Naive B cell (primary cell): ENCODE results near the gene NFAM1. TPM values are rescaled to one million over a fixed set of nuclear protein-coding genes. Genes with fewer than 3 reads are reported as not detected.

Source experiments
- ATAC-seq, 2 donors: fragments of 150-1000 bp; cut with Tn5 transposase; 2 replicates each; pipeline ENCODE4 v1.10.0; 2021; ENCODE audit warnings: low read depth in 2 of 2, mild to moderate bottlenecking in 2 of 2, moderate library complexity in 2 of 2
- DNase-seq: peaks from one replicate; pipeline ENCODE4 v3.0.0; 2022
- H3K27ac Mint-ChIP-seq, 6 donors: one replicate each; pipeline ENCODE4 v1.8.0; 2020 to 2022; ENCODE audit warnings: mild to moderate bottlenecking in 6 of 6, mixed read lengths in 6 of 6, moderate library complexity in 5 of 6, inconsistent platforms in 2 of 6
- H3K27me3 Mint-ChIP-seq, 3 donors: one replicate each; pipeline ENCODE4 v1.8.0; 2021 to 2022; ENCODE audit warnings: mixed read lengths in 3 of 3, mild to moderate bottlenecking in 1 of 3
- H3K36me3 Mint-ChIP-seq, 2 donors: one replicate each; pipeline ENCODE4 v1.8.0; 2020 to 2022; ENCODE audit warnings: mixed read lengths in 2 of 2, inconsistent platforms in 1 of 2, mild to moderate bottlenecking in 1 of 2
- H3K4me1 Mint-ChIP-seq, 3 donors: one replicate each; pipeline ENCODE4 v1.8.0; 2020 to 2022; ENCODE audit warnings: mixed read lengths in 3 of 3, inconsistent platforms in 1 of 3, mild to moderate bottlenecking in 1 of 3, moderate library complexity in 1 of 3
- H3K4me3 Mint-ChIP-seq, 8 donors: one replicate each; pipeline ENCODE4 v1.8.0; 2020 to 2022; ENCODE audit warnings: mild to moderate bottlenecking in 8 of 8, mixed read lengths in 8 of 8, moderate library complexity in 8 of 8, inconsistent platforms in 2 of 8
- H3K9me3 Mint-ChIP-seq, 7 donors: one replicate each; pipeline ENCODE4 v1.8.0; 2020 to 2022; ENCODE audit warnings: mixed read lengths in 7 of 7, mild to moderate bottlenecking in 5 of 7, inconsistent platforms in 2 of 7, moderate library complexity in 1 of 7
- polyA plus RNA-seq, 6 donors: library from polyadenylated mRNA; unstranded; fragments of 300-500 nt; fragmentation: Illumina TruSeq; gene quantifications; one replicate each; pipeline ENCODE4 v1.2.3, GENCODE V29; 2021; ENCODE audit warnings: low read depth in 6 of 6

Gene NFAM1
- polyA plus RNA-seq, 6 donors from 2014 or later: 0.47 to 0.93 (median 0.62) TPM; not detected in 2

DNA sequence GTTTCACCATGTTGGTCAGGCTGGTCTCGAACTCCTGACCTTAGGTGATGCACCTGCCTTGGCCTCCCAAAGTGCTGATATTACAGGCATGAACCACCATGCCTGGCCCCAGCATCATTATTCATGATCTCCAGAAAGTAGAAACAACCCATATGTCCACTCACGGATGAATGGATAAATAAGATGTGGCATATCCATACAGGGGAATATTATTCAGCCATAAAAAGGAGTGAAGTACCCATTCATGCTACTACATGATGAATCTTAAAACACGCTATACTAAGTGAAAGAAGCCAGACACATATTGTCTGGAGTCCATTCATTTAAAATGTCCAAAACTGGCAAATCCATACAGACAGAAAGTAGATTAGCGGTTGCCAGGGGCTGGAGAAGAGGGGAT is 81.8 kb downstream of the NFAM1 start:
- ATAC-seq: no peak
- Mint-ChIP-seq H3K27me3 (peaks cover 28 to 75% (median 52%) of the 10 kb centered on the region in 3 donors), H3K9me3 (peaks cover 0 to 4% (median 0%) of the 10 kb centered on the region in 7 donors)

DNA sequence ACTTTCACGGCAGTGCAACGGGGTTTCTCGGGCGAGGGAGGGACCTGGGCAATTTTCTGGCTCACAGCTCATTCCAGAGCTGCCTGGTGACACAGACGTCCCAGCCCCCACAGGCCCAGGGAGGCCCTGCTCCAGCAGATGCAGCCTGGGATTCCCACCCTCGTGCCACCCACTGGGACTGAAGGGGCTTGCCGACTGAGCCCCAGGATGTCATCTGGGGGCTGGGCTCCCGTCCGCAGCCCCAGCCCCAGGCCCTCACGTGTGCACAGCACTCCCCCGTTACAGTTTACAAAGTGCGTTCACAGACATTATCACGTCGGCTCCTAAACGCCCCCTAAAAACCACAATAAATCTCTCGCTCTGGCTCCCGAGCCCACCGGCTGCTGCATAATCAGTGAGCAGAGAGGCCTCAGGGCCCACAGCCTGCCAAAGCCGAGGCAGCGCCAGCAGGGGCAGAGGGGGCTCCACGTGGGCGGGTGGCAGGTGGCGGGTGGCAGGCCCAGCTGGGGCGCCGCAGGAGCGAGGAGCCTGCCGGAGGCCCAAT is 84.8 kb downstream of the NFAM1 start:
- Mint-ChIP-seq H3K27ac (no peak overlapping the region), H3K4me3 (no peak overlapping the region), H3K36me3 (no peaks in the 10 kb centered on the region), H3K9me3 (peaks cover 0 to 4% (median 0%) of the 10 kb centered on the region in 7 donors), H3K4me1 (peaks cover 0 to 6% (median 6%) of the 10 kb centered on the region in 3 donors), H3K27me3 (peaks cover 19 to 63% (median 37%) of the 10 kb centered on the region in 3 donors)
- DNase-seq (no peak), ATAC-seq (no peak)

More for the DNA sequence above, 81.8 kb downstream of the NFAM1 start:
- Mint-ChIP-seq H3K4me1 (peaks cover 0 to 5% (median 0%) of the 10 kb centered on the region in 3 donors), H3K4me3 (no peak overlapping the region), H3K27ac (no peak overlapping the region), H3K36me3 (no peaks in the 10 kb centered on the region)
- DNase-seq: no peak

DNA sequence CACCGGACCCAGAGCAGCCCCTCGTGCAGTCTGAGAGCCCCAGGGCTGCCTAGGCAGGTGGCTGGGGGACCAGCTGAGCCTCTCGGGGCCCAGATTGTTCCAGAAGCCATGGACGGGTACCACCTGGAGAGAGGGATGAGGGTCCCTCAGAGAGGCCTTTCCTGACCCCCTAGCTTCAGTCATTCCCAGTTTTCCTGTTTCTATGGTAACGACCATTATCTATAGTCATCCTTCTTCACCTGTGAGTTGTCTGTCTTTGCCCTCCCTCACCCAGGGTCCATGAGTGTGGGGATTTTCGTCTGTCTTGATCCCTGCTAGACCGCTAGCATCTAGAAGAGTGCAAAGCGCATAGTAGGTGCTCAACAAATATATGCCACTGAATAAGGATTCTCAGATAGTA is 85.5 kb downstream of the NFAM1 start:
- DNase-seq (no peak), ATAC-seq (no peak)
- H3K4me3 Mint-ChIP-seq: peak overlapping the region in 2 of 8 donors; percentile 16 to 66
- H3K9me3 Mint-ChIP-seq: peaks cover 0 to 4% (median 0%) of the 10 kb centered on the region in 7 donors
- H3K27ac Mint-ChIP-seq: no peak overlapping the region
- H3K36me3 Mint-ChIP-seq: no peaks in the 10 kb centered on the region
- H3K27me3 Mint-ChIP-seq: peaks cover 20 to 63% (median 37%) of the 10 kb centered on the region in 3 donors
- H3K4me1 Mint-ChIP-seq: peaks cover 5 to 10% (median 6%) of the 10 kb centered on the region in 3 donors

DNA sequence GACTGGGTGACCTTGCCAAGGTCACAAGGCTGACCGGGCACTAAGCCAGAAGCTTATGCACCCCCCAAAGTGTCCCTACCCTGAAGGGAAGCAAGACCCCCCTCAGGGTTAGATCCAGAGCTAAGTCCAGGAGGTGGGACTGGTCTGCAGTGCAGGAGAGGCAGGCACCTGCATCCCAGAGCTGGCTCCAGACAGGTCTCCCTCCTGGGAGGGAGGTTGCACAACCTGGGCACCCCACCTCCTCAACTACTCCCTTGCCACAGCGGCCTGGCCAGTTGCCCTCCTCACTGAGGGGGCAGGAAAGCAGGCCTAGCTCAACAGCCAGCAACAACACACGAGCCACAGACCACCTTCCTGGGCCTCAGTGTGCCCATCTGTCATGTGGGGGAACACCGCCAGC is 86.7 kb downstream of the NFAM1 start:
- ATAC-seq (no peak), DNase-seq (no peak)
- peaks cover 19 to 65% (median 37%) of the 10 kb centered on the region in 3 donors for H3K27me3 Mint-ChIP-seq
- no peak overlapping the region for H3K27ac Mint-ChIP-seq
- H3K4me3 Mint-ChIP-seq: peak overlapping the region in 6 of 8 donors; percentile 3 to 86 (median 56)
- H3K9me3 Mint-ChIP-seq: peaks cover 0 to 3% (median 0%) of the 10 kb centered on the region in 7 donors
- no peaks in the 10 kb centered on the region for H3K36me3 Mint-ChIP-seq
- peaks cover 8 to 13% (median 12%) of the 10 kb centered on the region in 3 donors for H3K4me1 Mint-ChIP-seq

DNA sequence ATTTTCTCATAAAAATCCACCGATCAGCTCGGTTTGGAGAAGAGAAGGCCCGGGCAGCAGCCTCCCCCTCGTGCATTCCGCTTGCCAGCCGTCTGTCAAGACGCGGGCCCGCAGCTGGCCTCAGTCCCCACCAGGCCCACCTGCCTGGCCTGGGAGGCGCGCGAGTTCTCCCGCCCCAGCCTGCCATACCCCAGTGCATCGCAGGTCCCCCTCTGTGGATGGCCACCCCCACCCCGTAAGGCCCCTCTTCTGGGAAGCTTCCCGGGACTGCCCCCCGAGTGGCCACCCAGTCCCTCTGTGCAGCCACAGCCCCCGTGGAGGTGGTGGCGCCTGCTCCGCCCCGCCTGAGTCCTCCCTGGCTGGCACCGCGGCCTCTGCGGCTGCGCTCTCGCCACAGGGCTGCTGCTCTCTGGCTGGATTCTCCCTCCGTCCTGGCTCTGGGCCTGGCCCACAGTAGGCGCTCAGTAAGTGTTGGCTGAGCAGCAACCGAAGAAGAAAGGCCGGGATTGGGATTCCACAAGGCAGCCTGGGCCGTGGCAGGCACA is 87.8 kb downstream of the NFAM1 start:
- DNase-seq (no peak), ATAC-seq (no peak)
- Mint-ChIP-seq H3K9me3 (no peaks in the 10 kb centered on the region), H3K36me3 (no peaks in the 10 kb centered on the region), H3K27me3 (peaks cover 21 to 71% (median 37%) of the 10 kb centered on the region in 3 donors), H3K4me3 (peak overlapping the region; percentile 32 to 86 (median 58)), H3K27ac (no peak overlapping the region), H3K4me1 (peaks cover 8 to 13% (median 12%) of the 10 kb centered on the region in 3 donors)

DNA sequence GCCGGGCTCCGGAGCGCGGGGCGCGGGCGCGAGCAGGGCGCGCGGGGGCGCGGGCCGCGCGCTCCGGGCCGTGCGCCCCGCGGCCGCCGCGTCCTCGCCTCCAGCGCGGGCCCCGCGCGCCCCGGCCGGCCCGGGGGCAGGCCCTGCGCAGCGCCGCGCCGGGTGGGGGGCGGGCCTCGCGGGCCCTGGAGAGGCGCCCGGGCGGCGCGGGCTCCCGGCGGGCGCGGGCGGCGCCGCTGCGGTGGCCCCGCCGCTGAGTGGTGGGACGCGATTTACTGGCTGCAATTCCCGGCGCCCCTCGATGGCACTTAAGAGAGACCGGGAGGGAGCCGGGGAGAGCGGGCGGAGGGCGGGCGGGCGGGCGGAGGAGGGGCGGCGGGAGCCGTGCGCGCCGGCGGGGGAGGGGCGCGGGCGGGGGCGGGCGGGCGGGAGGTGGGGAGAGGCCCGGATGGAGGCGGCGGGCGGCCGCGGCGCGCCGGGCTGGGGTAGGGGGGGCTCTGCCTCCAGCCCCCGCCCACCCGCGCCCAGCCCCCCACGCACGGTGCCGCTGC is 88.6 kb downstream of the NFAM1 start:
- no peak for DNase-seq
- peak overlapping the region in 1 of 8 donors; percentile 62 for H3K4me3 Mint-ChIP-seq

DNA sequence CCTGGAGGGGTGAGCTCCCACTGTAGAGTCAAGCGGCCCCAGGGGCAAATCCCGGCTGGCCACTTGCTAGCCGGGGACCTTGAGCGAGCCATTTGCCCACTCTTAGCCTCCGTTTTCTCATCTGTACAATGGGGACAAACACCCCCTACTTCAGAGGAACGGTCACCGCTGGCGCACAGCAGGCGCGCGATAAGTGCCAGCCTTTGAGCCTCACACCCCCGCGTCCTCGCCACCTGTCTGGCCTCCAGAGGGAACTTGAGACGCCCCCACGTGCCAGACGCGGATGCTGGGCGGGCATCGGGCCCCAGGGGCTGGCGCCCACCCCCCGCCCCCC is 89.1 kb downstream of the NFAM1 start:
- H3K9me3 Mint-ChIP-seq: no peaks in the 10 kb centered on the region

More for the DNA sequence above, 88.6 kb downstream of the NFAM1 start:
- peaks cover 30 to 74% (median 45%) of the 10 kb centered on the region in 3 donors for H3K27me3 Mint-ChIP-seq
- ATAC-seq: peak; percentile 55 to 69
- no peaks in the 10 kb centered on the region for H3K9me3 Mint-ChIP-seq
- H3K4me1 Mint-ChIP-seq: peaks cover 8 to 13% (median 12%) of the 10 kb centered on the region in 3 donors
- no peaks in the 10 kb centered on the region for H3K36me3 Mint-ChIP-seq
- no peak overlapping the region for H3K27ac Mint-ChIP-seq

DNA sequence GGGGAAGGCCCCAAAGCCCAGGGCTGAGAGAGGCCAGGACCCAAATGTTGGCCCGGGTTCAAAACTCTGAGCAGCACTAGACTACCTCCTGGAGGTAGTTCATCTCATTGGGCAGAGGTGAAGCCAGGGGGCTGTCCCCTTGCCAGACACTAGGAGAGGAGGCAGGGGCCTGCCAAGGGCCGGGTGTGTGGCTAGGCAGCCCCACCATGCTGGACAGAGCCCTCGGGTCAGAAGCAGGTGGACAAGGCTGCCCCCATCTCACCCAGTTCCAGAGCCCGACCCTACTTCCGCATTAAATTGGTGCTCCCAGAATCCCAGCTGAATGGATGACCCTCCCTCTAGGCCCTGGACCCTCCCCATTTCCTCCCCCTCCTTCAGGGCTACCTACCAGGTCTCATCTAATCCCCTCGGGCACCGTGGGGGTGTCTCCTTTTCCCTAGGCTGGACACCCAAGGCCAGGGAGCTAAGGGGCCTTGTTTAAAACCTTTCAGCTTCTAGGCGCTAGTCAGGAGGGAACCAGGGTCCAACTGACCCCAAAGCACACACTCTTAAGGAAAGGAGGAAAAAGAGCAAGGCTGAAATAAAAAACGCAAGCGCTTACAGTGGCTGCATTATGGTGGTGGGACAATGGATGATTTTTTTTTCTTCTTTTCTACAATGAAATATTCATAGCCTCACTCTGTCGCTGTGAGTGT is 89.6 kb downstream of the NFAM1 start:
- ATAC-seq: no peak
- DNase-seq: no peak
- Mint-ChIP-seq H3K9me3 (no peaks in the 10 kb centered on the region), H3K27ac (peak overlapping the region in 1 of 6 donors; percentile 21), H3K27me3 (peaks cover 30 to 74% (median 45%) of the 10 kb centered on the region in 3 donors), H3K36me3 (no peaks in the 10 kb centered on the region), H3K4me1 (peaks cover 8 to 13% (median 12%) of the 10 kb centered on the region in 3 donors), H3K4me3 (peak overlapping the region; percentile 53 to 86 (median 70))

More for the DNA sequence above, 89.1 kb downstream of the NFAM1 start:
- H3K4me3 Mint-ChIP-seq: peak overlapping the region; percentile 53 to 86 (median 70)
- no peak overlapping the region for H3K27ac Mint-ChIP-seq
- no peaks in the 10 kb centered on the region for H3K36me3 Mint-ChIP-seq
- no peak for DNase-seq
- peak; percentile 19 to 25 for ATAC-seq
- peaks cover 8 to 13% (median 12%) of the 10 kb centered on the region in 3 donors for H3K4me1 Mint-ChIP-seq
- peaks cover 30 to 74% (median 44%) of the 10 kb centered on the region in 3 donors for H3K27me3 Mint-ChIP-seq

DNA sequence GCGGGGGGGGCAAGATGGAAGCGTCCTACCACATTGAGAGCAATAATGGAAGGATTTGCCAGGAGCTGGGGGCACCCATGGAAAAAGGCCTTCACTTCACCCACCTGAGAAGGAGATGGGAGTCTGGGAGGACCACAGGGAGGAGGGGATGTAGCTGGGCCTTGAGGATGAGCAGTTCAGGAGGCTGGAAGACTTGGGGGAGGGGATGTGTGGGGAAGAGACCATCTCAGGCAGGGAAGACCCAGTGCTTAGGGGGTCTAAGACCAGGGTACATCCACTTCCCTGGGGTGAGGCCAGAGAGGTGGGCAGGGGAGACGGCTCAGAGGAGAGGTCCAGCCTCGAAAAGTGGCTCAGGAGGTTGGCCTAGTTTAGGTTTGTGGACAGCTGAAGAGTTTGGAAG is 90.4 kb downstream of the NFAM1 start:
- H3K27ac Mint-ChIP-seq: no peak overlapping the region
- H3K9me3 Mint-ChIP-seq: peaks cover 0 to 1% (median 0%) of the 10 kb centered on the region in 7 donors
- H3K4me3 Mint-ChIP-seq: peak overlapping the region in 6 of 8 donors; percentile 6 to 76 (median 34)

DNA sequence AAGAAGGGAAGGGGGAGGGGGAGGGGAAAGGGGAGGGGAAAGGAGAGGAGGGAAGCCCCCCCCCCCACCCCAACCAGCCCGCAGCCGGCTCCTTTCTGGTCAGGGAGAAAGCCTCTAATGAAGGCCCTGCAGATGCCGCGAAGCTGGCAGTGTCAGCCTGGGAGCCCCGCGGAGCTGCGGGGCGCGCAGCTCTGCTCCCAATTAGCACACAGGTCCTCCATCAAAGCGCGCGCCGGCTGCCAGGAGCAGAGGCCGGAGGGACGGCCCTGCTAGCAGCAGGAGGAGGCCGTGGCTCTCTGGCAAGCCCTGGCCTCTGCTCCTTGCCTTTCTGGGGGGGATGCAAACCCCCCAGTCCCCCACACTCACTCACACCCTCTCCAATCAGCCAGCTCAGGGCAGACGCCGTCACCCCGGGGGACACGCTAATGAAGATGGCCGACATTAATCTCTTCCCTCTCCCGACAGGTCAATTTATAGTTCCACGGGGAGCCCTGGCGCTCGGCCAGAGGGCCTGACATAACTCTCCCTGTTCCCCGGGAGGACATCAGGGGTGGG is 91.3 kb downstream of the NFAM1 start:
- Mint-ChIP-seq H3K27ac (no peak overlapping the region), H3K36me3 (peaks cover 0 to 8% of the 10 kb centered on the region in 2 donors), H3K4me1 (peaks cover 12 to 14% (median 12%) of the 10 kb centered on the region in 3 donors), H3K9me3 (peaks cover 0 to 3% (median 0%) of the 10 kb centered on the region in 7 donors), H3K4me3 (peak overlapping the region in 3 of 8 donors; percentile 12 to 31 (median 22)), H3K27me3 (peaks cover 37 to 78% (median 60%) of the 10 kb centered on the region in 3 donors)
- no peak for DNase-seq
- no peak for ATAC-seq

More for the DNA sequence above, 90.4 kb downstream of the NFAM1 start:
- H3K4me1 Mint-ChIP-seq: peaks cover 12 to 13% (median 12%) of the 10 kb centered on the region in 3 donors
- H3K36me3 Mint-ChIP-seq: peaks cover 0 to 4% of the 10 kb centered on the region in 2 donors
- no peak for DNase-seq
- ATAC-seq: no peak
- peaks cover 32 to 77% (median 53%) of the 10 kb centered on the region in 3 donors for H3K27me3 Mint-ChIP-seq

DNA sequence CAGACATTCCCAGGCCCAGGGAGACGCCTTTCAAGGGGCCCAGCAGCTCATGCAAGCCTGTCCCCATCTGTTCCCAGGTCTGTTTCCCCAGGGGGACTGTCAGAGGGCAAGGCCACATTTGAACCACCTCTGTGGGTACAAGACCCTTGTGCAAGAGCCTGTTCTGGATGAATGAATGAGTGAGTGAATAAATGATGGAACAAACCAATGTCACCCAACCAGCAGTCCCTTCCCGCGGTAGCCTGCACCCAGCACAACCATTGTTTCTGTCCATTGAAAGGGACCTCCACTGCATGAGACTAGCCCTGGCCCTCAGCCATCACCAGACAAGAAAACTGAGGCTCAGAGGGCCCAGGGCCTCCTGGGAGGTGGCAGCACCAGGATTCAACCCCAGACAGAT is 92.1 kb downstream of the NFAM1 start:
- ATAC-seq (no peak), DNase-seq (no peak)
- Mint-ChIP-seq H3K9me3 (peaks cover 0 to 3% (median 0%) of the 10 kb centered on the region in 7 donors), H3K36me3 (peaks cover 0 to 8% of the 10 kb centered on the region in 2 donors), H3K27me3 (peaks cover 37 to 81% (median 64%) of the 10 kb centered on the region in 3 donors), H3K27ac (no peak overlapping the region), H3K4me1 (peaks cover 12 to 15% (median 14%) of the 10 kb centered on the region in 3 donors), H3K4me3 (peak overlapping the region in 1 of 8 donors; percentile 16)

DNA sequence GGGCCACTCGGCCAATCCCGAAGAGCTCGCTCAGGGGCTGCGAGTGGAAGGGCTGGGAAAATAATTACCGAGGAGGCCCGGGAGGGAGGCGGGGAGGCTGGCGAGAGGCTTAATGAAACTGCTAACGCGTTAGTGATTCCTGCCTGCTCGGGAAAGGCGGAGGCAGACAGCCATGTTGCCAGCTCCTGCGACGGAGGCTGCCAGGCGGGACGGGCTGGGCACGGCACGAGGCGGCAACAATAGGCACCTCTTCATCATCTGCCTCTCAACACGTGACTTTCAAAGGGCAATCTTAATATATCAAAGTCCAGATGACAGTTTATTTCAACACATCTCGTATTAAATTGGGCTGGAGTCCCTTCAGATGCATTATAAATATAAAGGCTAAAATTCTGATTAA is 93.7 kb downstream of the NFAM1 start:
- ATAC-seq (no peak), DNase-seq (no peak)
- Mint-ChIP-seq H3K27me3 (peaks cover 37 to 89% (median 69%) of the 10 kb centered on the region in 3 donors), H3K36me3 (peaks cover 0 to 8% of the 10 kb centered on the region in 2 donors), H3K27ac (peak overlapping the region in 1 of 6 donors; percentile 33), H3K4me3 (no peak overlapping the region), H3K9me3 (peaks cover 0 to 3% (median 0%) of the 10 kb centered on the region in 7 donors), H3K4me1 (peaks cover 12 to 18% (median 14%) of the 10 kb centered on the region in 3 donors)

DNA sequence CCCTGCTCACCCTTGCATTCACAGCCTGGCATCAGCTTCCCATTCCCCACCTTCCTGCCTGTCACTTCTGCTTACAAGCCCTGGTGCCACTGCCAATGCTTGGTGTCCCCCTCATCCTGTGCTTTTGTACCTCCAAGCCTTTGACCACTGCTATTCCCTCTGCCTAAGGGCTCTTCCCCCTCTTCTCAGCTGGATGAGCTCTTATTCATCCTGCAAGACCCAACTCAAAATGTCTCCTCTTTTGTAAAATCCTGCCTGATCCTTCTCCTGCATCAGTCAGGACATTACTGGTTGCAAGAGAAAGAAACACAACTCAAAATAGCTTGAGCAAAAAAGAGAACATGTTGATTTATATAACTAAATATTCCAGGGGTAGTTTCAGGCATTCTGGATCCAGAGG is 94.8 kb downstream of the NFAM1 start:
- Mint-ChIP-seq H3K27ac (peak overlapping the region in 1 of 6 donors; percentile 26), H3K36me3 (peaks cover 0 to 8% of the 10 kb centered on the region in 2 donors)

More for the DNA sequence above, 94.8 kb downstream of the NFAM1 start:
- H3K4me1 Mint-ChIP-seq: peaks cover 8 to 12% (median 12%) of the 10 kb centered on the region in 3 donors
- no peak overlapping the region for H3K4me3 Mint-ChIP-seq
- peaks cover 33 to 87% (median 70%) of the 10 kb centered on the region in 3 donors for H3K27me3 Mint-ChIP-seq
- H3K9me3 Mint-ChIP-seq: peaks cover 0 to 3% (median 0%) of the 10 kb centered on the region in 7 donors
- ATAC-seq: no peak
- no peak for DNase-seq
